Fibroblast of mammary gland (primary cell): ENCODE measurements around the gene EYA2.

Experiments
- DNase-seq: peaks from one replicate; pipeline ENCODE4 v3.0.0-alpha.2; 2010; ENCODE audit warnings: low read depth
- H3K4me3 ChIP-seq: 2 replicates; pipeline ENCODE4 v1.5.1; 2011; ENCODE audit warnings: low read depth, mild to moderate bottlenecking, low read length, moderate library complexity; ENCODE audit not compliant: control insufficient read depth
- CTCF ChIP-seq: conservative IDR thresholded peaks from 2 replicates; pipeline ENCODE4 v1.5.1; 2011; ENCODE audit warnings: low read depth, low read length, inconsistent platforms; ENCODE audit not compliant: control insufficient read depth, insufficient read depth

EYA2 gene

GRCh38 chr20:47216819-47217410 is 322.3 kb downstream of the EYA2 start:
- no peak for DNase-seq
- no peak for TF ChIP-seq CTCF
- no peak overlapping the region for H3K4me3 ChIP-seq

- H3K4me3 ChIP-seq = no peak overlapping the region
- no peak for TF ChIP-seq CTCF
- no peak for DNase-seq
Observed at GRCh38 chr20:47217482-47218446, 323.1 kb downstream of the EYA2 start.

- no peak overlapping the region for H3K4me3 ChIP-seq
- TF ChIP-seq CTCF = peak; percentile 70
- DNase-seq = peak; percentile 56
Observed at GRCh38 chr20:47220161-47220582, 325.5 kb downstream of the EYA2 start.

- H3K4me3 ChIP-seq = no peak overlapping the region
- DNase-seq = no peak
- no peak for TF ChIP-seq CTCF
Observed at GRCh38 chr20:47221036-47221625, 326.5 kb downstream of the EYA2 start.

- DNase-seq = no peak
- no peak for TF ChIP-seq CTCF
- no peak overlapping the region for H3K4me3 ChIP-seq
Observed at GRCh38 chr20:47222468-47223119, 328.0 kb downstream of the EYA2 start.

GRCh38 chr20:47223896-47224295 is 329.3 kb downstream of the EYA2 start:
- no peak for TF ChIP-seq CTCF
- no peak for DNase-seq
- no peak overlapping the region for H3K4me3 ChIP-seq
